ENCODE measurements around the gene TMCC2.
A peak's percentile ranks its signal among the peaks of the same experiment; 100 is the strongest.

The TMCC2 gene

DNA sequence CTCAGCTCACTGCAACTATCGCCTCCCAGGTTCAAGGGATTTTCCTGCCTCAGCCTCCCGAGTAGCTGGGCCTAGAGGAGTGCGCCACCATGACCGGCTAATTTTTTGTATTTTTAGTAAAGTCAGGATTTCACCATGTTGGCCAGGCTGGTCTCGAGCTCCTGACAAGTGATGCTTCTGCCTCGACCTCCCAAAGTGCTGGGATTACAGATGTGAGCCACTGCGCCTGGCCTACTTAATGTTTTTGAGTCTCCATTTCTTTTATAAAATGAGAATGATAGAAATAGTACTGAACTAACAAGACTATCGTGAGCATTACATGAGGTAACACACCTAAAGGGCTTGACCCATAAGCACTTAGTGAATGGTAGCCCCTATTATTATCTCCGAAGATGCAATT, 72.4 kb downstream of the TMCC2 start:
- Histone ChIP-seq H3K9ac (ENCODE audit: low read length) (no peak overlapping the region), H4K91ac (ENCODE audit: low read depth, low read length) (no peak overlapping the region), H3K14ac (ENCODE audit: low read length) (no peak overlapping the region), H2AFZ (ENCODE audit: insufficient read depth, low read length, poor library complexity) (no peak overlapping the region), H4K8ac (ENCODE audit: low read depth, low read length) (peak overlapping the region; percentile 75), H3K79me1 (ENCODE audit: low read length) (peaks cover 51% of the 10 kb centered on the region), H2BK120ac (ENCODE audit: insufficient read depth, low read length, poor library complexity) (peak overlapping the region; percentile 36), H3K36me3 (ENCODE audit: control insufficient read depth in 1 of 2, insufficient read depth in 2 of 2, low read length in 2 of 2) (peaks cover 26 to 29% of the 10 kb centered on the region in 2 experiments), H3K4ac (ENCODE audit: low read depth, low read length) (no peak overlapping the region), H3K27me3 (ENCODE audit: insufficient read depth, low read length) (no peaks in the 10 kb centered on the region), H3K79me2 (ENCODE audit: control insufficient read depth, insufficient read depth, low read length, poor library complexity) (peaks cover 9% of the 10 kb centered on the region), H2BK5ac (ENCODE audit: low read depth, low read length, poor library complexity) (peak overlapping the region; percentile 35), H3K9me3 (ENCODE audit: insufficient read depth, low read depth, low read length) (no peaks in the 10 kb centered on the region), H3K18ac (ENCODE audit: low read length) (no peak overlapping the region), H3K4me1 (ENCODE audit: control insufficient read depth in 1 of 2, insufficient read depth in 2 of 2, low read length in 2 of 2) (peaks cover 40 to 52% of the 10 kb centered on the region in 2 experiments), H2BK12ac (ENCODE audit: low read length) (peak overlapping the region; percentile 55), H2AK5ac (ENCODE audit: low read length) (no peak overlapping the region), H3K23ac (ENCODE audit: low read length) (no peak overlapping the region), H3K27ac (ENCODE audit: low read depth, low read length) (peak overlapping the region; percentile 71), H3K4me3 (ENCODE audit: low read depth, low read length) (no peak overlapping the region), H3K4me2 (ENCODE audit: low read length) (no peak overlapping the region), H4K12ac (ENCODE audit: low read depth, low read length) (peak overlapping the region; percentile 7)
- no peak for DNase-seq
- WGBS (ENCODE audit: extremely low coverage, insufficient coverage, insufficient read length): no CpG with 5 or more reads among the region's 9 CpGs

DNA sequence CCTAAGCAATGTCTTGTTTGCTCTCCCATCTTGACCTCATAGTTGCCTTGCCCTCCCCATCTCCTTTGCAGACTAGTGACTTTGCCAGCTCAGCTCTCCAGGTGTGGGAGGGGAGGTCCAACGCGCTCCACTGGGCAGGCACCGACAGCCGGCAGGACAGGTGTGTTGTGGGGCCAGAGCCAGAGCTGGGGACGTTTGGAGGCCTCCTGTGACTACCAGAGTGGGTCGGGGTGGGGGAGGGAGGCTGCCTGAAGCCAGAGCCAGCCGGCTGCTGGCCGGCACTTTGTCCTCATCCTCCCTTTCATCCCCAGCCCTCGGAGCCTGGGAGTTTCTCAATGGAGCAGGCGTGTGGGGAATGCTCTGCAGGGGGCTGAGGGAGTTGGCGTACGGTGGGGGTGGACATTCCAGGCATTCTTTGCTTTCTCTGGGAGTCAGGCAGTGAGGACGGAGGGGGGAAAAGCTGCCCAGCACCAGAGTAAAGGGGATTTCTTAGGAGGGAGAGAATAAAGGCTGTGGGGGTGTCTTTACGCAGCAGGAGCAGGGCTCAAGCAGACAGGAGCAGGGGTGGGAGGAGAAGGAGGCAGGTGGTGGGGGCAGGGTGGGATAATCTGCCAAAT, 73.6 kb downstream of the TMCC2 start:
- peak overlapping the region; percentile 87 for H4K91ac ChIP-seq (ENCODE audit: low read depth, low read length)
- peak overlapping the region; percentile 73 for H2BK120ac ChIP-seq (ENCODE audit: insufficient read depth, low read length, poor library complexity)
- H2BK12ac ChIP-seq (ENCODE audit: low read length): peak overlapping the region; percentile 37
- no peaks in the 10 kb centered on the region for H3K27me3 ChIP-seq (ENCODE audit: insufficient read depth, low read length)
- peak overlapping the region; percentile 74 for H3K18ac ChIP-seq (ENCODE audit: low read length)
- peak overlapping the region; percentile 34 for H4K8ac ChIP-seq (ENCODE audit: low read depth, low read length)
- H2BK5ac ChIP-seq (ENCODE audit: low read depth, low read length, poor library complexity): peak overlapping the region; percentile 80
- no CpG with 5 or more reads among the region's 14 CpGs for WGBS (ENCODE audit: extremely low coverage, insufficient coverage, insufficient read length)
- H4K12ac ChIP-seq (ENCODE audit: low read depth, low read length): no peak overlapping the region
- H3K9me3 ChIP-seq (ENCODE audit: insufficient read depth, low read depth, low read length): no peaks in the 10 kb centered on the region
- H3K36me3 ChIP-seq (ENCODE audit: control insufficient read depth in 1 of 2, insufficient read depth in 2 of 2, low read length in 2 of 2): peaks cover 33 to 39% of the 10 kb centered on the region in 2 experiments
- H3K4ac ChIP-seq (ENCODE audit: low read depth, low read length): peak overlapping the region; percentile 30
- H3K79me1 ChIP-seq (ENCODE audit: low read length): peaks cover 41% of the 10 kb centered on the region
- no peak overlapping the region for H3K9ac ChIP-seq (ENCODE audit: low read length)
- H3K14ac ChIP-seq (ENCODE audit: low read length): peak overlapping the region; percentile 23
- peak overlapping the region; percentile 39 for H3K4me2 ChIP-seq (ENCODE audit: low read length)
- H3K4me1 ChIP-seq (ENCODE audit: control insufficient read depth in 1 of 2, insufficient read depth in 2 of 2, low read length in 2 of 2): peaks cover 34 to 44% of the 10 kb centered on the region in 2 experiments
- peak overlapping the region; percentile 90 for H3K27ac ChIP-seq (ENCODE audit: low read depth, low read length)
- no peak overlapping the region for H3K23ac ChIP-seq (ENCODE audit: low read length)
- peak; percentile 84 to 90 for DNase-seq
- peak overlapping the region; percentile 12 for H2AK5ac ChIP-seq (ENCODE audit: low read length)
- peaks cover 7% of the 10 kb centered on the region for H3K79me2 ChIP-seq (ENCODE audit: control insufficient read depth, insufficient read depth, low read length, poor library complexity)
- H2AFZ ChIP-seq (ENCODE audit: insufficient read depth, low read length, poor library complexity): no peak overlapping the region
- H3K4me3 ChIP-seq (ENCODE audit: low read depth, low read length): peak overlapping the region; percentile 20

DNA sequence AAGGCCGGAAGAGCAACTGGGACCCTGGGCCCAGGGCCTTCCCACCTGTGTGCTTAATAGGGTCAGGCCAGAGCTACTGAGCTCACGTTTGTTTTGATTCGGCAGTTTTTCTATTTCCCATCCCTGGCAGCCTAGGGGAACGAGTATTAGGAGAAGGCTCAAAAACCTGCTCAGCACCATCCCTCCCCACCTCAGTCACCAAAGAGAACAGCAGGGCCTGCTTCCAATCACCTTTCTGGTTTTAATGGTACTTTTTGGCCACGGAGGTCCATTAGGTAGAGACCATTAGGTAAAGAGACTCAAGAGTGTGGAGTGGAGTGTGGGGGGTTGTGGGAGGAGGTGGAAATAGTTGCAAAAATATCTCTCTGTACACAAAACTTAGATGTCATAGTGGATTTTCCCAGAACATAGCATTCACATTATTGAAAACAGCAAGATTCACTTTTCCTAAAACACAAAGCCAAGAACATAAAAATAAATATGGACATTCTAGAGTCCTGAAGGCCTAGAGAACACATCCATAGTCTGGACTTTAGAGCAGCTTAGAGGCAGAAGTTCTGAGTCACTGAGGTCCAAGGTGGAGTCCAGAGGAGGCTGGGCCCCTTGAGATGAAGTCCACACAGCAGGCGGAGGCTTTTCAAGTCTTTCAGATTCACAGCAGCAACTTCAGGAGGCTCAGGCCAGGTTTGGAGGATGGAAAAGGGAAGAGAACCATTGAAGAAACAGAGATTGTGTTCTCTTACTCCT, 74.3 kb downstream of the TMCC2 start:
- Histone ChIP-seq H3K9me3 (ENCODE audit: insufficient read depth, low read depth, low read length) (no peaks in the 10 kb centered on the region), H3K79me1 (ENCODE audit: low read length) (peaks cover 39% of the 10 kb centered on the region), H4K91ac (ENCODE audit: low read depth, low read length) (peak overlapping the region; percentile 77), H2BK12ac (ENCODE audit: low read length) (peak overlapping the region; percentile 63), H2AFZ (ENCODE audit: insufficient read depth, low read length, poor library complexity) (no peak overlapping the region), H4K12ac (ENCODE audit: low read depth, low read length) (no peak overlapping the region), H3K14ac (ENCODE audit: low read length) (peak overlapping the region; percentile 24), H3K27ac (ENCODE audit: low read depth, low read length) (peak overlapping the region; percentile 90), H2AK5ac (ENCODE audit: low read length) (peak overlapping the region; percentile 15), H3K4me2 (ENCODE audit: low read length) (peak overlapping the region; percentile 20), H3K9ac (ENCODE audit: low read length) (no peak overlapping the region), H3K4ac (ENCODE audit: low read depth, low read length) (peak overlapping the region; percentile 30), H3K4me1 (ENCODE audit: control insufficient read depth in 1 of 2, insufficient read depth in 2 of 2, low read length in 2 of 2) (peaks cover 30 to 41% of the 10 kb centered on the region in 2 experiments), H3K79me2 (ENCODE audit: control insufficient read depth, insufficient read depth, low read length, poor library complexity) (peaks cover 7% of the 10 kb centered on the region), H4K8ac (ENCODE audit: low read depth, low read length) (peak overlapping the region; percentile 6), H3K4me3 (ENCODE audit: low read depth, low read length) (no peak overlapping the region), H3K27me3 (ENCODE audit: insufficient read depth, low read length) (no peaks in the 10 kb centered on the region), H2BK120ac (ENCODE audit: insufficient read depth, low read length, poor library complexity) (peak overlapping the region; percentile 60), H3K36me3 (ENCODE audit: control insufficient read depth in 1 of 2, insufficient read depth in 2 of 2, low read length in 2 of 2) (peaks cover 40 to 46% of the 10 kb centered on the region in 2 experiments), H3K23ac (ENCODE audit: low read length) (no peak overlapping the region), H2BK5ac (ENCODE audit: low read depth, low read length, poor library complexity) (peak overlapping the region; percentile 80), H3K18ac (ENCODE audit: low read length) (no peak overlapping the region)
- no CpG with 5 or more reads among the region's 6 CpGs for whole genome bisulfite sequencing (ENCODE audit: extremely low coverage, insufficient coverage, insufficient read length)
- DNase-seq: peak in 1 of 2 donors; percentile 60

DNA sequence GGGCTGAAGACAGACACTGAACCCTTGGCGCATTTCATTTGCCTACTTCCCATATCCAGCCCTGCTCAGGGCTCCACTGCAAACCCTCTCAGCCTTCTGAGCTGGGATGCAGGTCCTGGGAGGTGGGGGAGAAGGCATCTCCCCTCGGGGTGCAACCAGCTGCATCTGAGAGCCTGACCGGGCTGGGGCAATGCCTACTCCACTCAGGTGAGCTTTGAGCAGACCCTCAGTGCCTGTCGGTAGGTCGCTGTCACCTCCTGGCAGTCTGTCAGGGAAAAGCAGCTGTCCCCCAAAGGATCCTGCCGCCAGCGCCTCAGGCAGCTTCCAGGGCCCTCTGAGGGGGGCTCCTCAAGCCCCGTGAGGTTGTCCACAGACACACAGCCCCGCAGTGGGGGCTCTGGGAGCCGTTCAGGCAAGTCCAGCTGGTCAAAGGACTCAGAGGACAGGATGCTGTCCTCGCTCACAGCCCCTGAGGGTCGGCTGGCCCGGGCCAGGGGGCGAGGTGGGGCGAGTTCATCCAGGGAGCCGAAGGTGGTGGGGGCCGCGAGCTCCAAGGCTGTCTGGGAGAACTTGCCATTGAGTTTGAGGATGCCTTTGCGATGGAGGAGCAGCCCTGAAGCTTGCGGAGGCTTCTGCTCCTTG, 75.6 kb downstream of the TMCC2 start:
- H3K9me3 ChIP-seq (ENCODE audit: insufficient read depth, low read depth, low read length): no peaks in the 10 kb centered on the region
- H3K4me1 ChIP-seq (ENCODE audit: control insufficient read depth in 1 of 2, insufficient read depth in 2 of 2, low read length in 2 of 2): peaks cover 18 to 30% of the 10 kb centered on the region in 2 experiments
- H2BK12ac ChIP-seq (ENCODE audit: low read length): no peak overlapping the region
- H3K4me3 ChIP-seq (ENCODE audit: low read depth, low read length): no peak overlapping the region
- no peak for DNase-seq
- H4K12ac ChIP-seq (ENCODE audit: low read depth, low read length): no peak overlapping the region
- H2AFZ ChIP-seq (ENCODE audit: insufficient read depth, low read length, poor library complexity): no peak overlapping the region
- peak overlapping the region; percentile 30 for H2AK5ac ChIP-seq (ENCODE audit: low read length)
- peaks cover 27% of the 10 kb centered on the region for H3K79me1 ChIP-seq (ENCODE audit: low read length)
- no peak overlapping the region for H2BK5ac ChIP-seq (ENCODE audit: low read depth, low read length, poor library complexity)
- H3K18ac ChIP-seq (ENCODE audit: low read length): peak overlapping the region; percentile 13
- H3K23ac ChIP-seq (ENCODE audit: low read length): no peak overlapping the region
- no peaks in the 10 kb centered on the region for H3K27me3 ChIP-seq (ENCODE audit: insufficient read depth, low read length)
- peak overlapping the region; percentile 40 for H3K27ac ChIP-seq (ENCODE audit: low read depth, low read length)
- no peak overlapping the region for H4K91ac ChIP-seq (ENCODE audit: low read depth, low read length)
- no peak overlapping the region for H3K14ac ChIP-seq (ENCODE audit: low read length)
- peaks cover 4% of the 10 kb centered on the region for H3K79me2 ChIP-seq (ENCODE audit: control insufficient read depth, insufficient read depth, low read length, poor library complexity)
- no peak overlapping the region for H4K8ac ChIP-seq (ENCODE audit: low read depth, low read length)
- no peak overlapping the region for H3K4ac ChIP-seq (ENCODE audit: low read depth, low read length)
- peak overlapping the region; percentile 31 for H3K9ac ChIP-seq (ENCODE audit: low read length)
- no peak overlapping the region for H3K4me2 ChIP-seq (ENCODE audit: low read length)
- H2BK120ac ChIP-seq (ENCODE audit: insufficient read depth, low read length, poor library complexity): no peak overlapping the region
- no CpG with 5 or more reads among the region's 20 CpGs for WGBS (ENCODE audit: extremely low coverage, insufficient coverage, insufficient read length)
- peaks cover 53 to 60% of the 10 kb centered on the region in 2 experiments for H3K36me3 ChIP-seq (ENCODE audit: control insufficient read depth in 1 of 2, insufficient read depth in 2 of 2, low read length in 2 of 2)
